ENCODE measurements around the gene WNT5B.

Gene WNT5B

GRCh38 chr12:1630827-1631591 lies 2.0 kb downstream of the WNT5B start:
- DNase-seq: no peak

- peak in 1 of 2 experiments; percentile 46 for DNase-seq
These were observed 3.7 kb downstream of the WNT5B start for GRCh38 chr12:1632702-1633101.

GRCh38 chr12:1633459-1633858 lies 4.4 kb downstream of the WNT5B start:
- no peak for DNase-seq

- DNase-seq: no peak
These were observed 5.1 kb downstream of the WNT5B start for GRCh38 chr12:1634149-1634548.

- peak in 1 of 2 experiments; percentile 64 for DNase-seq
These were observed 5.7 kb downstream of the WNT5B start for GRCh38 chr12:1634590-1635191.

- DNase-seq: no peak
These were observed 6.5 kb downstream of the WNT5B start for GRCh38 chr12:1635301-1636095.

- no peak for DNase-seq
These were observed 9.2 kb downstream of the WNT5B start for GRCh38 chr12:1638203-1638602.

- no peak for DNase-seq
These were observed 10.5 kb downstream of the WNT5B start for GRCh38 chr12:1639538-1639937.

- no peak for DNase-seq
These were observed 11.6 kb downstream of the WNT5B start for GRCh38 chr12:1640328-1641234.

- no peak for DNase-seq
These were observed 13.5 kb downstream of the WNT5B start for GRCh38 chr12:1642513-1642912.

- DNase-seq: no peak
These were observed 14.0 kb downstream of the WNT5B start for GRCh38 chr12:1643043-1643442.

- DNase-seq: no peak
These were observed 15.0 kb downstream of the WNT5B start for GRCh38 chr12:1643905-1644533.

GRCh38 chr12:1644534-1645438 lies 15.8 kb downstream of the WNT5B start:
- DNase-seq: peak; percentile 84 to 88

GRCh38 chr12:1645819-1646218 lies 16.8 kb downstream of the WNT5B start:
- no peak for DNase-seq

- no peak for DNase-seq
These were observed 17.7 kb downstream of the WNT5B start for GRCh38 chr12:1646569-1647284.

- DNase-seq: no peak
These were observed 18.2 kb downstream of the WNT5B start for GRCh38 chr12:1647285-1647669.

GRCh38 chr12:1650260-1650977 lies 21.4 kb downstream of the WNT5B start:
- DNase-seq: no peak

- DNase-seq: no peak
These were observed 21.9 kb downstream of the WNT5B start for GRCh38 chr12:1650978-1651361.

- no peak for DNase-seq
These were observed 22.9 kb downstream of the WNT5B start for GRCh38 chr12:1651946-1652345.
